Activated CD8-positive, alpha-beta memory T cell treated with anti-CD3 and anti-CD28 coated beads for 4 hours (primary cell): ENCODE results near the gene HTN1.
"Not testable (repeated sequence)": the region's sequence is repeated elsewhere in the genome, so short reads cannot be mapped to it uniquely, and the experiment has no call there.

Experiments
- DNase-seq, 2 donors: peaks; one replicate each; pipeline ENCODE4 v3.0.0-alpha.2; 2020; ENCODE audit warnings: low read depth in 2 of 2

Gene HTN1

DNA sequence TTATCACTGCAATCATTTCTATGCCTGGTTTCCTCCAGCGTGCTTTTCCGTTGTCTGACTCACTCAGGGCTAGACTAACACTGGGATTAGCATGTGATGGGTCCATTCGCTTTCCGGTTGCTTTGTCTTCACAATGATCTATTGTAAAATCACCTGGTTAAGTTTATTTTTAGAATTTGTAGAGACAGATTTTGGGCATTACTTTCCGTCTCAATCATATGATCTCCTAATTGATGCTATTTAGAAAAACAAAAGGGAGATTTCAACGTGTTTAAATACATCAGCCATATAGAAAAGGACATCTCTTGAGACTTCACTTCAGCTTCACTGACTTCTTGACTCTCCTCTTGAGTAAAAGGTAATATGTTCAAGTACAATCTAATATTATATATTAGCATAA, at the start of gene HTN1:
Gene HTN1, plus strand, starts transcription at position 301 of the 400 bp plus-strand sequence. CDS start 2,639 bp downstream, outside the sequence.
- DNase-seq = not testable (repeated sequence)

DNA sequence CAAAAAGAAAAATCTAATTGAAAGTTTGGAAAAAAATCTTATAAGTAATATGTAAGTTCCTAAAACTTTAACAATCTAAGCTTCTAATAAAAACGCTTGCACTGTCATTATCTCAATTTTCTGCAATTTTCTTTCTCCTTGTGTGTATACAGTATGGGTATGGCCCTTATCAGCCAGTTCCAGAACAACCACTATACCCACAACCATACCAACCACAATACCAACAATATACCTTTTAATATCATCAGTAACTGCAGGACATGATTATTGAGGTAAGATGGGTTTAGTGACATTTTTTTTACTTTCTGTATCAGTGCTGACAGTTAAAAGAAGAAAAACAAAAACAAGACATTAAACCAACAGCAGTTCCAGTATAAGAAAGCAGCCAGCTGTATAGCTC, 49.5 kb upstream of the HTN1 start:
- DNase-seq = no peak

GRCh38 chr4:70002507-70002906, 47.7 kb upstream of the HTN1 start:
- DNase-seq = no peak

DNA sequence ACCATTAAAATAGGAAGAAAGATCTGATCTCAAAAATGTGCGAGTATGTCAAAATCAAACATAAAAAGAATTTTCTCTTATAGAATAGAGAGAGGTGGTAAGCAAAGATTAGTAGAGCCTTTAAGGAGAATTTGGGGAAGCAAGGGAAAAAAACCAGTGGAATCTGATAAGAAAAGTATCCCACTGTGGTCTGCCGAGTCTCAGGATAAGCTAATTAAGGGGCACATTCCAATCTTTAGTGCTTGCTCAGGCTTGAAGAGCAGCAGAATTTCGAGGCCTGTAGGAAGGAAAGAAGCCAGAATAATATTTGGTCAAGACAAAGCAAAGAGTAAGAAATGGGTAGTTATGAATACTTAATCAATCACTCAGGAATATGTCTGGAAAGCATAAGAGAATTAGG, 41.5 kb upstream of the HTN1 start:
- no peak for DNase-seq

GRCh38 chr4:70019006-70019405, 31.2 kb upstream of the HTN1 start:
- not testable (repeated sequence) for DNase-seq

GRCh38 chr4:70023218-70023617, 27.0 kb upstream of the HTN1 start:
- no peak for DNase-seq

DNA sequence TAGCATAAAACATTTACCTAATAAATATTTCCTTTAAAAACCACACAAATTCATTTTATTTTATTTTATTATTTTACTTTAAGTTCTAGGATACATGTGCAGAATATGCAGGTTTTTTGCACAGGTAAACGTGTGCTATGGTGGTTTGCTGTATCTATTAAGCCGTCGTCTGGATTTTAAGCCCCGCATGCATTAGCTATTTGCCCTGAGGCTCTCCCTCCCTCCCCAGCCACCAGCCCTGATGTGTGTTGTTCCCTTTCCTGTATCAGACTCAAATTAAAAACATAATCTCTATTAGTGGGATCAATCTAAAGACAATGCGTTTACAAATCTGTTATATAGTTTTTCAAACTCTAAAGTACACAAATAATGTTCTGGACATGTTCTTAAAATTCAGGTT, 23.2 kb upstream of the HTN1 start:
- DNase-seq = no peak

GRCh38 chr4:70028159-70028558, 22.1 kb upstream of the HTN1 start, which contains the start of gene HTN3:
Gene HTN3, plus strand, starts transcription at chr4:70028459. Its CDS starts 2,282 bp downstream, at chr4:70030741.
- DNase-seq = not testable (repeated sequence)

GRCh38 chr4:70037559-70037958, 12.7 kb upstream of the HTN1 start:
- DNase-seq = not testable (repeated sequence)

DNA sequence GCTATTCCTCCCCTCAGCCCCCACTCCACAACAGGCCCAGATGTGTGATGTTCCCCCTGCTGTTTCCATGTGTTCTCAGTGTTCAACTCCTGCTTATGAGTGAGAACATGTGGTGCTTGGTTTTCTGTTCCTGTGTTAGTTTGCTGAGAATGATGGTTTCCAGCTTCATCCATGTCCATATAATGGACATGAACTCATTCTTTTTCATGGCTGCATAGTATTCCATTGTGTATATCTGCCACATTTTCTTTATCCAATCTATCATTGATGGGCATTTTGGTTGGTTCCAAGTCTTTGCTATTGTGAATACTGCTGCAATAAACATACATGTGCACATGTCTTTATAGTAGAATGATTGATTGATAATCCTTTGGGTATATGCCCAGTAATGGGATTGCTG, 10.3 kb upstream of the HTN1 start:
- DNase-seq = not testable (repeated sequence)

- no peak for DNase-seq
Observed at GRCh38 chr4:70041652-70042286, 8.5 kb upstream of the HTN1 start.

DNA sequence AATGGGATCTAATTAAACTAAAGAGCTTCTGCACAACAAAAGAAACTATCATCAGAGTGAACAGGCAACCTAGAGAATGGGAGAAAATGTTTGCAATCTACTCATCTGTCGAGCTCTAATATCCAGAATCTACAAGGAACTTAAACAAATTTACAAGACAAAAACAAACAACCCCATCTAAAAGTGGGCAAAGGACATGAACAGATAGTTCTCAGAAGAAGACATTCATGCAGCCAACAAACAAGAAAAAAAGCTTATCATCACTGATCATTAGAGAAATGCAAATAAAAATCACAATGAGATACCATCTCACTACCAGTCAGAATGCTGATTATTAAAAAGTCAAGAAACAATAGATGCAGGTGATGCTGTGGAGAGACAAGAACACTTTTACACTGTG, 6.3 kb downstream of the HTN1 start:
- not testable (repeated sequence) for DNase-seq

- DNase-seq = no peak
Observed at GRCh38 chr4:70057651-70058050, 7.4 kb downstream of the HTN1 start.

DNA sequence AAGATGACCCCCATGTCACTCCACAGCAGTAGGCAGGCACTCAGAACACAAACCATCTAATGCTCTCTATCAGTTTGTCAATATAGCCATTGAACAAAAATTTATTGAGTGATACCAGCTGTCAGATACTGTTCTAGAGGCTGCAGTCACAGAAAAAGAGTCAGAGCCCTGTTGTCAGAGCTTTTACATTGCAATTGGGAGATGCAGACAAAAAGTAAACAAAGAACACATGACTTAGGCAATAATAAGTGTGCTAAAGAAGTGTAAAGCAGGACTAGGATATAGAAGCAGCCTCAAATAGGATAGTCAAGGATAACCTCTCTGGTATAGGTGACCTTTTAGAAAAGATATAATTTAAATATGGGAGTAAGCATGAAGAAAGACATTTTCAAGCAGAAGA, 8.9 kb downstream of the HTN1 start:
- no peak for DNase-seq

- no peak for DNase-seq
Observed at GRCh38 chr4:70062000-70062399, 11.8 kb downstream of the HTN1 start.

DNA sequence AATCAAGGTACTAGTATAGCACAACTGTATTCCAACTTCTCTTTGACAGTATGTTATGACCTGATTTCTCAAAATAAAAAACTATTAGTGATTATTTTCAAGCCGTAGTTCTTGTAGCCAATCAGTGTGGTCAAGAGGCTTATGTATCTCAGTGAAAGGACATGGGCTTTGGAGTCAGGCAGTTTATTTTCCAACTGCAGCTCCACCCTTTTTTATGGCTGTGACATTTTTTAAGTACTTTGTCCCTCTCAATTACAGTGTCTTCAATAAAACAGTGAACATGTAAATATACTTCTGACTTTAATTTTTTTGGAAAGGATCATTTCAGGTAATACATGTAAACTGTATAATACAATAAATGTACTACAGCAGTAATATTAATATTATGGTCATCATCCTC, 30.0 kb downstream of the HTN1 start:
- no peak for DNase-seq

DNA sequence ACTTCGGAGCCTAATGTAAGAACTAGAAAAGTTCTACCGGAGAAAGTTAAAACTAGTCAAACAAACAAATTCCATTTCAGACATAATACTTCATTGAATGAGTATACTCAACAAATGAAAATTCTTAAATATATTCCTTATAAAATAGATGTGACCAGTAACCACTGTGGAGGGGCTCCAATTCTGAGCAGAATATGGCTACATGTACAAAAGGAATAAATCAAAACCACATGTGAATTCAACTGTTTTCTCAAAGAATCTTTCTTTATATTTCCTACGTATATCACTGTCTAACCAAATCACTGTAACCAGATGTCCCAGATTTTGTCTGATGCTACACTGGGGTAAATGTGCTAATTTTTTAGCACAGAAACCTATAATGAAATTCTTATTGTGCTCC, 49.0 kb downstream of the HTN1 start:
- DNase-seq = no peak
